Bronchial epithelial cell (primary cell): Measurements from ENCODE around the gene PPP2R5C. TPM values are rescaled to one million over a fixed set of nuclear protein-coding genes. Genes with fewer than 3 reads are reported as not detected.

Experiments used
- DNase-seq: peaks from one replicate; pipeline ENCODE4 v3.0.0-alpha.2; 2010; ENCODE audit warnings: low read depth
- FAIRE-seq: peaks from 2 replicates; lab custom pipeline; 2011; peaks lifted over from hg19 to GRCh38; lab: Jason Lieb, UNC
- H3K27me3 ChIP-seq: 2 replicates; pipeline ENCODE4 v1.5.1; 2011; ENCODE audit warnings: low read length; ENCODE audit not compliant: control insufficient read depth, insufficient read depth
- H3K36me3 ChIP-seq: 2 replicates; pipeline ENCODE4 v1.5.1; 2011; ENCODE audit warnings: low read length; ENCODE audit not compliant: control insufficient read depth, insufficient read depth
- H3K4me3 ChIP-seq: 2 replicates; pipeline ENCODE4 v1.5.1; 2011; ENCODE audit warnings: mild to moderate bottlenecking, low read depth, low read length, control low read depth
- total RNA-seq: library from RNA; depleted of rRNA; stranded (reverse); fragments of >200 nt; gene quantifications from 2 replicates; pipeline ENCODE4 v1.2.1, GENCODE V29; 2014
- TF ChIP-seq, protein P1 (sequence below): IDR thresholded peaks from 2 replicates; pipeline ENCODE4 v1.5.1; 2011; ENCODE audit warnings: mild to moderate bottlenecking, moderate library complexity, low read length, control low read depth, inconsistent platforms; ENCODE audit not compliant: insufficient read depth, severe bottlenecking

PPP2R5C gene
- total RNA-seq, 1 donor from 2014 or later: 71.3 TPM

GRCh38 chr14:101895256-101895655 lies 133.7 kb downstream of the PPP2R5C start:
- H3K4me3 ChIP-seq: no peak overlapping the region
- H3K36me3 ChIP-seq: peaks cover 9% of the 10 kb centered on the region
- no peak for FAIRE-seq
- no peak for DNase-seq
- TF ChIP-seq, protein P1, sequence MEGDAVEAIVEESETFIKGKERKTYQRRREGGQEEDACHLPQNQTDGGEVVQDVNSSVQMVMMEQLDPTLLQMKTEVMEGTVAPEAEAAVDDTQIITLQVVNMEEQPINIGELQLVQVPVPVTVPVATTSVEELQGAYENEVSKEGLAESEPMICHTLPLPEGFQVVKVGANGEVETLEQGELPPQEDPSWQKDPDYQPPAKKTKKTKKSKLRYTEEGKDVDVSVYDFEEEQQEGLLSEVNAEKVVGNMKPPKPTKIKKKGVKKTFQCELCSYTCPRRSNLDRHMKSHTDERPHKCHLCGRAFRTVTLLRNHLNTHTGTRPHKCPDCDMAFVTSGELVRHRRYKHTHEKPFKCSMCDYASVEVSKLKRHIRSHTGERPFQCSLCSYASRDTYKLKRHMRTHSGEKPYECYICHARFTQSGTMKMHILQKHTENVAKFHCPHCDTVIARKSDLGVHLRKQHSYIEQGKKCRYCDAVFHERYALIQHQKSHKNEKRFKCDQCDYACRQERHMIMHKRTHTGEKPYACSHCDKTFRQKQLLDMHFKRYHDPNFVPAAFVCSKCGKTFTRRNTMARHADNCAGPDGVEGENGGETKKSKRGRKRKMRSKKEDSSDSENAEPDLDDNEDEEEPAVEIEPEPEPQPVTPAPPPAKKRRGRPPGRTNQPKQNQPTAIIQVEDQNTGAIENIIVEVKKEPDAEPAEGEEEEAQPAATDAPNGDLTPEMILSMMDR: no peak
- no peaks in the 10 kb centered on the region for H3K27me3 ChIP-seq

DNA sequence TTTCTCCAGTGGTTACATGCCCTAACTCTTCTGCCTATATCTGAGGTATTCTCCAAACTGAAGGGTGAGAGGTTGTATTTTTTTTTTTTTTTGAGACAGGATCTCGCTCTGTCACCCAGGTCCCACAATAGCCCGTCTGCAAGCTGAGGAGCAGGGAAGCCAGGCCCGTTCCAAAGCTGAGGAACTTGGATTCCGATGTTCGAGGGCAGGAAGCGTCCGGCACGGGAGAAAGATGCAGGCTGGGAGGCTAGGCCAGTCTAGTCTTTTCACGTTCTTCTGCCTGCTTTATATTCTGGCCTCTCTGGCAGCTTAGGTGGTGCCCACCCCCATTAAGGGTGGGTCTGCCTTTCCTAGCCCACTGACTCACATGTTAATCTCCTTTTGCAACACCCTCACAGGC lies 135.8 kb downstream of the PPP2R5C start:
- Histone ChIP-seq H3K4me3 (no peak overlapping the region), H3K36me3 (peaks cover 13% of the 10 kb centered on the region), H3K27me3 (no peaks in the 10 kb centered on the region)
- no peak for FAIRE-seq
- TF ChIP-seq, protein P1: no peak
- DNase-seq: no peak

DNA sequence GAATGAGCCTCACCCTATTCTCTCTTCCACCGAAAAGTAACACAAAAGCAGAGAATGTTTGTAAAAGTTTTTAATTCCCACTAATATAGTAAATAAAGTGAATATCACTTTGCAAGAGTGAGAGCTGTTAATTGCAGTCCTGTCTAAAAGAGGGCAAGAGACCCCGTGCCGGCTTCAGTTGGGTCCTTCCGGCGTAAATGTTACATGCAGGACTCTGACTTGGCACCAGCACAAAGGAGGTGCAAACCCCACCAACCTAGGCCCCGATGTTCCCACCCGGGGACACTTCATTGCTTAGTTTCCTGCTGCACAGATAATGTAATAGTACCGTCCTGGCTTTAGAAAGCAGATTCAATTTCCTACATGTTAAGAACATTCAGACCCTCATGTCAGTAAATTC lies 136.9 kb downstream of the PPP2R5C start:
- TF ChIP-seq, protein P1: no peak
- Histone ChIP-seq H3K4me3 (no peak overlapping the region), H3K27me3 (no peaks in the 10 kb centered on the region), H3K36me3 (peaks cover 17% of the 10 kb centered on the region)
- DNase-seq (no peak), FAIRE-seq (no peak)

- DNase-seq (no peak), FAIRE-seq (no peak)
- TF ChIP-seq, protein P1: no peak
- Histone ChIP-seq H3K4me3 (no peak overlapping the region), H3K36me3 (peaks cover 17% of the 10 kb centered on the region), H3K27me3 (no peaks in the 10 kb centered on the region)
Observed at GRCh38 chr14:101899263-101899662, 137.8 kb downstream of the PPP2R5C start.

GRCh38 chr14:101900253-101900652 lies 138.7 kb downstream of the PPP2R5C start:
- Histone ChIP-seq H3K36me3 (peaks cover 19% of the 10 kb centered on the region), H3K27me3 (no peaks in the 10 kb centered on the region), H3K4me3 (no peak overlapping the region)
- TF ChIP-seq, protein P1: no peak
- DNase-seq: no peak
- no peak for FAIRE-seq

- DNase-seq: no peak
- TF ChIP-seq, protein P1: no peak
- peaks cover 23% of the 10 kb centered on the region for H3K36me3 ChIP-seq
- H3K4me3 ChIP-seq: no peak overlapping the region
- no peak for FAIRE-seq
- H3K27me3 ChIP-seq: no peaks in the 10 kb centered on the region
Observed at GRCh38 chr14:101903111-101903561, 141.6 kb downstream of the PPP2R5C start.
